ENCODE results near the gene MMADHC. TPM values are rescaled to one million over a fixed set of nuclear protein-coding genes. Genes with fewer than 3 reads are reported as not detected.

The MMADHC gene
- total RNA-seq, 1 donor from 2014 or later: 122 TPM

GRCh38 chr2:149629026-149629425, 41.5 kb upstream of the MMADHC start:
- Histone ChIP-seq H2AFZ (ENCODE audit: low read depth, low read length) (no peak overlapping the region), H3K4me2 (ENCODE audit: low read length) (no peak overlapping the region), H3K27ac (ENCODE audit: low read depth, low read length) (no peak overlapping the region), H3K9ac (ENCODE audit: low read length) (no peak overlapping the region), H3K4me3 (ENCODE audit: insufficient read depth, low read depth, low read length) (no peak overlapping the region), H3K79me2 (ENCODE audit: insufficient read depth, low read length) (no peaks in the 10 kb centered on the region), H4K20me1 (ENCODE audit: insufficient read depth, low read length) (no peaks in the 10 kb centered on the region), H3K9me3 (ENCODE audit: insufficient read depth, low read depth, low read length) (no peaks in the 10 kb centered on the region), H3K36me3 (ENCODE audit: insufficient read depth, low read length) (no peaks in the 10 kb centered on the region), H3K4me1 (ENCODE audit: insufficient read depth, low read length) (no peaks in the 10 kb centered on the region), H3K27me3 (ENCODE audit: insufficient read depth, low read length) (no peaks in the 10 kb centered on the region)
- TF ChIP-seq CTCF (IDR thresholded peaks at IDR 0.05; ENCODE audit: insufficient read depth, low read depth, low read length) (no peak), EZH2 (IDR thresholded peaks at IDR 0.05; ENCODE audit: insufficient read depth, low read length) (no peak)
- Mint-ChIP-seq H3K4me1 (ENCODE audit: low read depth, unreplicated experiment) (no peaks in the 10 kb centered on the region), H3K4me3 (ENCODE audit: unreplicated experiment) (no peak overlapping the region), H3K27me3 (ENCODE audit: low read depth, unreplicated experiment) (peaks cover 4% of the 10 kb centered on the region), H3K36me3 (ENCODE audit: low read depth, unreplicated experiment) (no peaks in the 10 kb centered on the region), H3K27ac (ENCODE audit: unreplicated experiment) (no peak overlapping the region), H3K9me3 (ENCODE audit: unreplicated experiment) (no peaks in the 10 kb centered on the region)
- FAIRE-seq (no peak), DNase-seq (ENCODE audit: low read depth) (no peak)

GRCh38 chr2:149627111-149627801, 39.7 kb upstream of the MMADHC start:
- no peaks in the 10 kb centered on the region for H3K36me3 Mint-ChIP-seq (ENCODE audit: low read depth, unreplicated experiment)

More at GRCh38 chr2:149627111-149627801, 39.7 kb upstream of the MMADHC start:
- no peaks in the 10 kb centered on the region for H3K9me3 ChIP-seq (ENCODE audit: insufficient read depth, low read depth, low read length)
- no peak overlapping the region for H3K9ac ChIP-seq (ENCODE audit: low read length)
- TF ChIP-seq EZH2 (IDR thresholded peaks at IDR 0.05; ENCODE audit: insufficient read depth, low read length): no peak
- TF ChIP-seq CTCF (IDR thresholded peaks at IDR 0.05; ENCODE audit: insufficient read depth, low read depth, low read length): no peak
- Mint-ChIP-seq H3K4me1 (ENCODE audit: low read depth, unreplicated experiment) (no peaks in the 10 kb centered on the region), H3K27me3 (ENCODE audit: low read depth, unreplicated experiment) (peaks cover 4% of the 10 kb centered on the region), H3K27ac (ENCODE audit: unreplicated experiment) (no peak overlapping the region), H3K4me3 (ENCODE audit: unreplicated experiment) (no peak overlapping the region), H3K9me3 (ENCODE audit: unreplicated experiment) (no peaks in the 10 kb centered on the region)
- no peak for DNase-seq (ENCODE audit: low read depth)
- no peak overlapping the region for H3K4me3 ChIP-seq (ENCODE audit: insufficient read depth, low read depth, low read length)
- H3K79me2 ChIP-seq (ENCODE audit: insufficient read depth, low read length): no peaks in the 10 kb centered on the region
- H4K20me1 ChIP-seq (ENCODE audit: insufficient read depth, low read length): no peaks in the 10 kb centered on the region
- no peak overlapping the region for H2AFZ ChIP-seq (ENCODE audit: low read depth, low read length)
- H3K36me3 ChIP-seq (ENCODE audit: insufficient read depth, low read length): no peaks in the 10 kb centered on the region
- no peak for FAIRE-seq
- no peak overlapping the region for H3K4me2 ChIP-seq (ENCODE audit: low read length)
- H3K27ac ChIP-seq (ENCODE audit: low read depth, low read length): no peak overlapping the region
- no peaks in the 10 kb centered on the region for H3K4me1 ChIP-seq (ENCODE audit: insufficient read depth, low read length)
- no peaks in the 10 kb centered on the region for H3K27me3 ChIP-seq (ENCODE audit: insufficient read depth, low read length)

Data from astrocyte (in vitro differentiated cells and primary cell).